ENCODE data around the gene PIH1D1. TPM values are rescaled to one million over a fixed set of nuclear protein-coding genes. Genes with fewer than 3 reads are reported as not detected.

Gene PIH1D1
- total RNA-seq, 2 donors from 2014 or later, result 60.2 to 95.4 TPM

DNA sequence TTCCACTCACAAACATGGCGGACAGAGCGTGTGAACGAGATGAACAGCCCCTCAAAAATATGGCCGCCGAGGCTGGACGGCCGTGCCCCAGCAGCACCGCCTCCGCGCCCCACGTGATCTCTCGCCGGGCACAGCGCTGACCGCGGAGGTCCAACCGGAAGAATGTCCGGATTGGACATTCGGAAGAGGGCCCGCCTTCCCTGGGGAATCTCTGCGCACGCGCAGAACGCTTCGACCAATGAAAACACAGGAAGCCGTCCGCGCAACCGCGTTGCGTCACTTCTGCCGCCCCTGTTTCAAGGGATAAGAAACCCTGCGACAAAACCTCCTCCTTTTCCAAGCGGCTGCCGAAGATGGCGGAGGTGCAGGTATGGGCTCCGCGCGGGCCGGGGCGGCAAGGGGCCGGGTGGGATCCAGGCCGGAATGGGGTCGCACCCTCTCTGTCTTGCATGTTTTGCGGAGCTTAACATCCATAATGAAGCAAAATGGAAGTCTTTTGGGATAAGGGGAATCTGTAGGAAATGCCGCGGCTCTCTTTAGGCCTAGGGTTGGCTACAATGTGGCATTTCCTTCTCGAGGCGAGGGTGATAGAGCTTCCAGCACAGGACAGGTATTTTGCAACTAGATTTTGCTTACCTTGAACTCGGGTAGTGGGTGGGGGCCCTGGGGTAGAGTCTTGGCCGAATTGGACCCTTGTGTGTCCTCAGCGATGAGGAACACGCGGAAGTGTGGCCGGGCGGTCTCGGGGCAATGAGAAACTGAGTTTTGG, 35.8 kb upstream of the PIH1D1 start, which contains the start of gene RPL13A:
Gene RPL13A (plus strand): TSS at position 332 of the 769 bp plus-strand sequence. CDS start 22 bp downstream, at position 354.
- no peaks in the 10 kb centered on the region for H3K9me3 ChIP-seq
- TF ChIP-seq, protein P1, sequence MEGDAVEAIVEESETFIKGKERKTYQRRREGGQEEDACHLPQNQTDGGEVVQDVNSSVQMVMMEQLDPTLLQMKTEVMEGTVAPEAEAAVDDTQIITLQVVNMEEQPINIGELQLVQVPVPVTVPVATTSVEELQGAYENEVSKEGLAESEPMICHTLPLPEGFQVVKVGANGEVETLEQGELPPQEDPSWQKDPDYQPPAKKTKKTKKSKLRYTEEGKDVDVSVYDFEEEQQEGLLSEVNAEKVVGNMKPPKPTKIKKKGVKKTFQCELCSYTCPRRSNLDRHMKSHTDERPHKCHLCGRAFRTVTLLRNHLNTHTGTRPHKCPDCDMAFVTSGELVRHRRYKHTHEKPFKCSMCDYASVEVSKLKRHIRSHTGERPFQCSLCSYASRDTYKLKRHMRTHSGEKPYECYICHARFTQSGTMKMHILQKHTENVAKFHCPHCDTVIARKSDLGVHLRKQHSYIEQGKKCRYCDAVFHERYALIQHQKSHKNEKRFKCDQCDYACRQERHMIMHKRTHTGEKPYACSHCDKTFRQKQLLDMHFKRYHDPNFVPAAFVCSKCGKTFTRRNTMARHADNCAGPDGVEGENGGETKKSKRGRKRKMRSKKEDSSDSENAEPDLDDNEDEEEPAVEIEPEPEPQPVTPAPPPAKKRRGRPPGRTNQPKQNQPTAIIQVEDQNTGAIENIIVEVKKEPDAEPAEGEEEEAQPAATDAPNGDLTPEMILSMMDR (IDR thresholded peaks at IDR 0.05), result no peak
- H3K36me3 ChIP-seq, result peaks cover 29% of the 10 kb centered on the region
- peak within 1 kb of the TSS; percentile 80 to 84 for H3K27ac ChIP-seq
- peaks cover 10 to 21% of the 10 kb centered on the region in 2 donors for H3K4me1 ChIP-seq (ENCODE audit: control insufficient read depth in 1 of 2, low read depth in 2 of 2)
- no peaks in the 10 kb centered on the region for H3K27me3 ChIP-seq (replicated peaks; ENCODE audit: insufficient read depth)
- DNase-seq (ENCODE audit: low spot score), result peak; percentile 97
- peak; percentile 96 for ATAC-seq (ENCODE audit: insufficient number of reproducible peaks, low FRiP score, low read depth)
- peak within 1 kb of the TSS; percentile 83 for H3K4me3 ChIP-seq

DNA sequence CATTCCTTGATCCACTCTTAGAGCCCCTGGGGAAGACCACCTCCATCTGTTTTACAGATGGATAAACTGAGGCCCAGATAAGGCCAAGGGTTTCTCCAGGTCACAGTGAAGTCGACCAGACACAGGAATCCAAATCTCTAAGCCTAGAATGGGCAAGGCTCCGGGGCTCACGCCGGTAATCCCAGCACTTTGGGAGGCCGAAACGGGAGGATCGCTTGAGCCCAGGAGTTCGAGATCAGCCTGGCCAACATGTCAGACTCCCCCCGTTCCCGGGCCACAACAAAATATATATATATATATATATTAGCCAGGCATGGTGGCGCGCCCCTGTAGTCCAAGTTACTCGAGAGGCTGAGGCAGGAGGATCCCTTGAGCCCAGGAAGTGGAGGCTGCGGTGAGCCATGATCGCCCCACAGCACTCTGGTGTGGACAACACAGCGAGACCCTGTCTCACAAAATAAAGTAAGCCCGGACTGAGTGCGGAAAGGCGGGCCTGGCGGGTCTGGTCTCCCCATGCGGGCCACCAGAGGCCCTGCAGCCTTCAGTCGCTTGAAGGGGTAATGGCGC, 35.2 kb upstream of the PIH1D1 start:
- no peaks in the 10 kb centered on the region for H3K27me3 ChIP-seq (replicated peaks; ENCODE audit: insufficient read depth)
- peak overlapping the region; percentile 70 to 80 for H3K27ac ChIP-seq
- DNase-seq (ENCODE audit: low spot score), result no peak
- H3K4me1 ChIP-seq (ENCODE audit: control insufficient read depth in 1 of 2, low read depth in 2 of 2), result peaks cover 10 to 21% of the 10 kb centered on the region in 2 donors
- no peaks in the 10 kb centered on the region for H3K9me3 ChIP-seq
- H3K4me3 ChIP-seq, result peak overlapping the region; percentile 83
- H3K36me3 ChIP-seq, result peaks cover 22% of the 10 kb centered on the region
- TF ChIP-seq, protein P1 (IDR thresholded peaks at IDR 0.05), result no peak
- ATAC-seq (ENCODE audit: insufficient number of reproducible peaks, low FRiP score, low read depth), result no peak

DNA sequence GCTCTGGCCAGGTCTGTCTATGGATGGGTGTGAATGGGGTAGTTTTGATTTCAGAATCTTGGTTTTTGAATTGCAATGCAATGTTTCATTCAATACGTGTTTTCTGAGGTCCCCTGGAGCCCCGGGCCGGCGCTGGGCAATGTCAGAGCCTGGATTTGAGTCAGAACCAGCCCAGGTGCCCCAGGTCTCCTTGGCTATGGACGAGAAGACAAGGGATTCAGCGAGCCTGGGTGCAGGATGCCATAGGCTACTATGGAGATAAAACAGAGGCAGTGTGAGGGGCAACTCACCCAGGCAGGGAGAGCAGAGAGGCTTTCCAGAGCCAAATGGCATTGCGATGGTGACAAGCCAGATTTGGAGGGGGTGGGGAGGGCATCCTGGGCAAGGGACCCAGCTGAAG, 34.6 kb upstream of the PIH1D1 start:
- Histone ChIP-seq H3K36me3 (peaks cover 18% of the 10 kb centered on the region), H3K4me1 (ENCODE audit: control insufficient read depth in 1 of 2, low read depth in 2 of 2) (peaks cover 10 to 21% of the 10 kb centered on the region in 2 donors), H3K4me3 (no peak overlapping the region), H3K27ac (no peak overlapping the region), H3K27me3 (replicated peaks; ENCODE audit: insufficient read depth) (no peaks in the 10 kb centered on the region), H3K9me3 (no peaks in the 10 kb centered on the region)
- DNase-seq (ENCODE audit: low spot score) (no peak), ATAC-seq (ENCODE audit: insufficient number of reproducible peaks, low FRiP score, low read depth) (no peak)
- TF ChIP-seq, protein P1 (IDR thresholded peaks at IDR 0.05), result no peak

DNA sequence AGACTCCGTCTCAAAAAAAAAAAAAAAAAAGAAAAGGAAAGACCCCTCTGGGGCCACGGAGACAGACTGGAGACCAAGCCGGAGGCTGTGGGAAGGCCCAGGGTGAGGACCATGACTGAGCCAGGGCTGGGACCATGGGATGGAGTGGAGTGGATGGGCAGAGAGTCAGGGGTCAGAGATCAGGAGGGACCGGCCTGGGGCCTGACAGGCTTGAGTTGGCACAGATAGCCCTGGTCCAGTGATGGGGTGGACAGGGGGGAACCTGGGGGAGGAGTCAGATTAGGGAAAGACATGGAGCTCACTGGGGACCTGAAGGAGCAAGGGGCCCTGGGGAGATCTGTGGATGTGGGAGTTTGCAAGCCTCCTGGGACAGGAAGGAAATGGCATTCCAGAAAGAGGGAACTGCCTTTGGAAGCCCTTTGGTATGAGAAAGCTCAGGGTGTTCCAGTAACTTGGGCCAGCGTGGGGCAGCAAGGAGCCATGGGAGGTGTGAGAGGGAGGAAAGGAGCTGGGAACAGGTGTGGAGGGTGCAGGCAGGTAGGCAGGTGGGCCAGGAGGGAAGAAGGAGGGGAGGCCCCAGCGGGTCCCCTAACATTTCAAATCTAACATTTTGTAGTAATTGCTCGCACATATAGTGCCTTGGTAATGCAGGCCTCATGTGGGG, 29.5 kb upstream of the PIH1D1 start:
- Histone ChIP-seq H3K4me1 (ENCODE audit: control insufficient read depth in 1 of 2, low read depth in 2 of 2) (peaks cover 0 to 2% of the 10 kb centered on the region in 2 donors), H3K4me3 (no peak overlapping the region), H3K9me3 (no peaks in the 10 kb centered on the region), H3K27me3 (replicated peaks; ENCODE audit: insufficient read depth) (no peaks in the 10 kb centered on the region), H3K27ac (no peak overlapping the region), H3K36me3 (no peaks in the 10 kb centered on the region)
- ATAC-seq (ENCODE audit: insufficient number of reproducible peaks, low FRiP score, low read depth) (no peak), DNase-seq (ENCODE audit: low spot score) (no peak)
- TF ChIP-seq, protein P1 (IDR thresholded peaks at IDR 0.05), result no peak
